ENCODE results near the gene DDX49.
A peak's percentile ranks its signal among the peaks of the same experiment; 100 is the strongest.

The DDX49 gene

DNA sequence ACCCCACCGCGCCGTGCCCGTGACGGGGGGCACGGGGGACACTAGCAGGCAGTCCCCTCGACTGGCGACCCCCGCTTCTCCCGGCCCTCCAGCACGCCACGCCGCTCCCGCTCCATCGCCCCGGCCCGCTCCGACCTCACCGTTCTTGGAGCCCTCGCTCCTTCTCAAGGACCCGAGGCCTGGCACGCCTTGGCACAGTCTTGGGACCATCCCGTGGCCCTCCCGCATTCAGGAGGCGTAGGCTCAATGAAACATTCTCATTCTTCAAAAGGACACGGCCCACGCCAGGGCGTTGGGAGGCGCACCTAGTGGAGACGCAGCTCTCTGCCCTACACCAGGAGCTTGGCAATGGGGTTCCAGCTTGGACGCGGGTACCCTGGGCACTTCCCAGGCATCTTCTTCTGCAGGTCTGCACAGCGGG is 23.1 kb upstream of the DDX49 start:
- peak; percentile 28 for DNase-seq (ENCODE audit: low read depth)
- H3K4me3 ChIP-seq (ENCODE audit: low read length): peak overlapping the region; percentile 33
- TF ChIP-seq, protein P1, sequence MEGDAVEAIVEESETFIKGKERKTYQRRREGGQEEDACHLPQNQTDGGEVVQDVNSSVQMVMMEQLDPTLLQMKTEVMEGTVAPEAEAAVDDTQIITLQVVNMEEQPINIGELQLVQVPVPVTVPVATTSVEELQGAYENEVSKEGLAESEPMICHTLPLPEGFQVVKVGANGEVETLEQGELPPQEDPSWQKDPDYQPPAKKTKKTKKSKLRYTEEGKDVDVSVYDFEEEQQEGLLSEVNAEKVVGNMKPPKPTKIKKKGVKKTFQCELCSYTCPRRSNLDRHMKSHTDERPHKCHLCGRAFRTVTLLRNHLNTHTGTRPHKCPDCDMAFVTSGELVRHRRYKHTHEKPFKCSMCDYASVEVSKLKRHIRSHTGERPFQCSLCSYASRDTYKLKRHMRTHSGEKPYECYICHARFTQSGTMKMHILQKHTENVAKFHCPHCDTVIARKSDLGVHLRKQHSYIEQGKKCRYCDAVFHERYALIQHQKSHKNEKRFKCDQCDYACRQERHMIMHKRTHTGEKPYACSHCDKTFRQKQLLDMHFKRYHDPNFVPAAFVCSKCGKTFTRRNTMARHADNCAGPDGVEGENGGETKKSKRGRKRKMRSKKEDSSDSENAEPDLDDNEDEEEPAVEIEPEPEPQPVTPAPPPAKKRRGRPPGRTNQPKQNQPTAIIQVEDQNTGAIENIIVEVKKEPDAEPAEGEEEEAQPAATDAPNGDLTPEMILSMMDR (conservative IDR thresholded peaks at IDR 0.05; ENCODE audit: low read depth, low read length): peak; percentile 17

DNA sequence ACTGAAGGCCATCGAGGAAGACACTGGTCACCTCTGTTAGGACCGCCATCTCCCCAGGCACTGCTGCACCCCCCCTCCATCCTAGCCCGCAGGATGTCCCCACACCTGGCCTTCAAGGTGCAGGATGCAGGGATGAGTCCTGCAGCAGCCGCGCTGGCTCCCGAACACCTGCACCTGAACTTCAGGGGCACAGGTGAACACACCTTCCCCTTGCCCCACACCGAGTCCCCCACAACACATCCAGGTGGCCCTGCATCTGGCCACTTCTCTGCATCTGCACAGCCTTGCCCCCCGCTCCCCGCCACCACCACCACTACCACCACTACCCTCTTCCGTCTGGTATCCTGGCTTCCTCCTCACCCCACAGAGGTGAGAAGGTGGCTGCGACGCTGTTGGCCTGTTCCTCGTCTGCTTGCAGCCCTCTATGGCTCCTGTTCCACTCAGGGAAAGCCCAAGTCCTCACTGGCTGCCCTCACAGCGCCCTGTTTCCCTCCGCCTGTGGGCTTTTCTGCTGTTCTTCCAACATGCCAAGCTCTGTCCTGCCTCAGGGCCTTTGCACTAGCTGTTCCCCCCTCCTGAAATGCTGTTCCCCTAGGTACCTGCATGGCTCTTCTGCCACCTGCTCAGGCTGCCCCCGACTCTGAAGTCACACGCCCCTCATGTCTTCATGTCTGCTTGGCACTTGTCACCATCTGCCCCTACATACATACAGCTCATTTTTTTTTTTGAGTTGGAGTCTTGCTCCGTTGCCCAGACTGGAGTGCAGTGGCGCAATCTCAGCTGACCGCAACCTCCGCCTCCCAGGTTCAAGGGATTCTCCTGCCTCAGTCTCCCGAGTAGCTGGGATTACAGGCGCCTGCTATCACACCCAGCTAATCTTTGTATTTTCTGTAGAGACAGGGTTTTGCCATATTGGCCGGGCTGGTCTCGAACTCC is 22.2 kb upstream of the DDX49 start:
- no peak for DNase-seq (ENCODE audit: low read depth)
- TF ChIP-seq, protein P1 (conservative IDR thresholded peaks at IDR 0.05; ENCODE audit: low read depth, low read length): no peak
- H3K4me3 ChIP-seq (ENCODE audit: low read length): no peak overlapping the region

DNA sequence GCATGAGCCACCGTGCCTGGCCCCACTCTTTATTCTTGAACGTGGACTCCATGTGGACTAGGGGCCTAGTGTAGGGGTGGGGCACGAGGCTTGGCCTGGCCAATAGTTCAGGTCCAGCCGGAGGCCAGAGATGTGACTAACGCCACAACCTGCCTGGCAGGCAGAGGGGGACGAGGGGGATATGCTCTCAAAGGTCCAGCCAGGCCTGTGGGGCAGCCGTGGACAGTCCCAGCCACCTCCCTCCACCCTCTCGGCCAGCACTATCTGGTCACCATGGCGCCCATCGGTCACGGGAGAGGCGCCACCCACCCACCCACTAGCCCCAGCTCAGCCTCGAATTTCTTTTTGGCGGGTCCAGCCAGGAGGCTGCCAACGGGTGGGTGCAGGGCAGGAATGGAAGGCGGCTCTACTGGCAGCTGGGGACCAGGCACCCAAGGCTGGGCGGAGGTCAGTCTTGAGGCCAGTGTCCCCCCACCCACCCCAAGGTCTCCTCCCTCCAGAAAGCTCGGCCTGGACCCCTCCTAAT is 21.4 kb upstream of the DDX49 start:
- no peak overlapping the region for H3K4me3 ChIP-seq (ENCODE audit: low read length)
- DNase-seq (ENCODE audit: low read depth): no peak
- TF ChIP-seq, protein P1 (conservative IDR thresholded peaks at IDR 0.05; ENCODE audit: low read depth, low read length): no peak

DNA sequence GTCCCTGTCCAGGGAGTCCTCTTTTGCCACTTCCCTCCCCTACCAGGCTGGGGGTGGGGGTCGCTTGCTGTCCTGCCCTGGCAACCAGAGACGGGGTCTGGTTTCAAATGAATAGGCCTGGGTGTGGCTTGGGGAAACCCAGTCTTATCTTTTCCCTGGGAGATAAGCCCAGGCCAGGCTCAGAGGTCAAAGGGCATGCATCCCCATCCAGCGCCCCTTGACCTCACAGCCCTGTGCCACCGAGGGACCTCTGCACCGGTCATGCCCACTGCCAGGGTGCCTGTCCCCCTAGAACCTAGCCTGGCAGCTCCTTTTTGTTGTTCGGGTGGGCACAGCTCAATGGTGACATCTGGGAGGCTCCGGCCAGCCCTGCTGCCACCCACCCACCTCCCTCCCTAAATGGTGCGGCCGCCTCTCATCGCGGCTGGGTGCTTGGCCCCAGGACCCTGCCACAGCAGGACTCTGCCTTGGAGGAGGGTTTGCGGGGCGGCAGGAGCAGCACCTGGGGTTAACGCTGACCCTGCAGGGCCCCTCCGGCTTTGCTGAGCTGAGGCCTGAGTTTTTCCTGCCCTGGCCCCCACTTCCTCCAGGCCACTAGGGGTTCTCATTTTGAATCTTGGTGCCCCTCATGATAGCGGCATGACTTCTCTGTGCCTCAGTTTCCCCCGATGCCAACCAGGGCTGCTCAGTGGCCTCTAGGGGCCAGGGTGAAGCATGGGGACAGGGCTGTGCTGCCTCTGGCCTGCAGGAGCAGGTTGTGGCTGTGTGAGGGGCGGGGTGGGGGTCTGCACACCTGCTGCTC is 20.7 kb upstream of the DDX49 start:
- no peak overlapping the region for H3K4me3 ChIP-seq (ENCODE audit: low read length)
- TF ChIP-seq, protein P1 (conservative IDR thresholded peaks at IDR 0.05; ENCODE audit: low read depth, low read length): no peak
- no peak for DNase-seq (ENCODE audit: low read depth)

DNA sequence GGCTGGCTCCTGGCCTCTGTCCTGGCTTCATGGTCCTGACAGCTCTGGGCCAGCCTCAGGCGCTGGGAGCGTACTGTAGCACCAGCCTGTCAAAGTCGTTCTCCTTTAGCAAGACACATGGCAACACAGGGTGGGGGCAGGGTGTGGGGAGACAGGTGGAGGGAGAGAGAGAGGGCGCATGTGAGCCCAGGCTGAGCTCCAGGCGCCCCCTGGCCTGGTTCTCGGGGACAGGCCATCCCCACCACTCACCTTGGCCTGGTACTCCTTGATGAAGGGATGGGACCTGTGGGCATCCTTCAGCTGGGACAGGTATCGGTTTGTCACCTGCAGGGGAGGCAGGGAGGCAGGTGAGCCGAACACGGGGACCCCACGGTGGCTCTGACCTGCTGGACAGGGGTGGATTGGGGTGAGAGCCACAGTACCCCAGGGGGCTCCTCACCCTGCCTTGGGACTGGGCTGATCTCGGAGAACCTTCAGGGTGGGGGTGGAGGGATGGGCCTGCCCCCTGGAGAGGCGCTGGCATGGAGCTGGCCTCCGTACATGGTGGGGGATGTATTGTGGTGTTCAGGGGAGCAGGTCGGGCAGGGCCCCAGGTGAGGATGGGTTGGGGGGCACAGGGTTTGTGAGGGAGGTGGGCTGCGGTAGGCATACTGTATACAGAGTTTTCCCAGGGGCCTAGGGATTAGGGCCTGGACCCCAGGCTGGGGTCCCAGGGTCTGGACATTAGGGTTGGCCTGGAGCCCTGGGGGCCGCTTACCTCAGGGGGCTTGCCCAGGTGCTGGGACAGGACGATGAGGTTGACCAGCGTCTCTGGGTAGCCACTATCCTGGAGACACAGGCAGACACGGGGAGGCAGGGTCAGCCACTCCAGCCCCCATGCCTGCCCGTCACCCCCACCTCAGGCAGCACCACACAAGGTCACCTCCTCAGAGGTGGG is 19.6 kb upstream of the DDX49 start:
- no peak for DNase-seq (ENCODE audit: low read depth)
- TF ChIP-seq, protein P1 (conservative IDR thresholded peaks at IDR 0.05; ENCODE audit: low read depth, low read length): no peak
- no peak overlapping the region for H3K4me3 ChIP-seq (ENCODE audit: low read length)

DNA sequence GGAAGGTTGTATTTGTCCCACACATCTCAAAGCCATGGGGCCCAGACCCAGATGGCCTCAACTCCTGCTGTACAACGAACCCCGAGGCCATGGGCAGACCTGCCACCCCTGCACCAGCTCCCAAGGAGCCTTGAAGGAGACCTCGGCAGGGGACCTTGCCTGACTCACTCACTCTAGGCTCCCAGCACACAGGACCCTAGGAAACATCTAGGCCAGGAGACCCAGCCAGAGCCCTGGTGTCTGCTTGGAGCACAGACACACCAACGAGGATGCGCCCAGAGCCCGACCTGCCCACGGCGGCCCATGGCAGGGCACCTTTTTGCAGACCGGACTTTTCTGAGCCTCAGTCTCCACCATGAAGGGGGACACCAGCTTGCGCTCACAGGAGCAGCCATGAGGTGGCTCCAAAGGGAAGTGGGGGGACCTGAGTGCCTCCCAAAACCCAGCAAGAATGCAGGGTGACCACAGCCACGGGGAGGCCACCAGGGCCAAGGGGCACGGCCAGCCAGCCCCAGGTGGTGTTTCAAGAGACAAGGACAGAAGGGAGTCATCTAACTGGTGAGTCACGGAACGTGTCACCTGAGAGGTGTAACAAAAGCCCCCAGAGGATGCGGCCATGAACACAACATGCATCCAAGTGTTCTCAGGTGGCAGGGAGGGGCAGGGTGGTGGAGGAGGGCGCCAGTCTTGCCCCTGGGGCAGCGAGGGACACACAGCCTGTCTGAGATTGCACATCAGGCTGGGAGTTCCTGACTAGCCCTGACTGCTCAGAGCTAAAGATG is 18.6 kb upstream of the DDX49 start:
- H3K4me3 ChIP-seq (ENCODE audit: low read length): no peak overlapping the region

More for the DNA sequence above, 18.6 kb upstream of the DDX49 start:
- TF ChIP-seq, protein P1 (conservative IDR thresholded peaks at IDR 0.05; ENCODE audit: low read depth, low read length): no peak
- no peak for DNase-seq (ENCODE audit: low read depth)

Measured in retinal pigment epithelial cell (primary cell).